Neural cell (in vitro differentiated cells): ENCODE data around the gene WNT7B. TPM values are rescaled to one million over a fixed set of nuclear protein-coding genes. Genes with fewer than 3 reads are reported as not detected.

Experiments
- H2AFZ ChIP-seq: fragments of 200-600, 300-800 bp; sonication (generic), shearing (Covaris generic); 2 replicates; pipeline ENCODE4 v1.6.0; 2014; ENCODE audit warnings: low read depth, mild to moderate bottlenecking, antibody characterized with exemption, low read length, moderate library complexity
- H3F3A ChIP-seq: fragments of 200-600 bp; shearing (Covaris generic); 2 replicates; pipeline ENCODE4 v1.6.1; 2016; ENCODE audit warnings: mild to moderate bottlenecking, moderate library complexity, mixed read lengths, antibody characterized with exemption, low read length; ENCODE audit not compliant: insufficient read depth, poor library complexity, severe bottlenecking
- H3K27ac ChIP-seq: fragments of 200-600, 300-800 bp; sonication (generic), shearing (Covaris generic); 2 replicates; pipeline ENCODE4 v1.5.1; 2014; ENCODE audit warnings: mild to moderate bottlenecking, low read length, moderate library complexity
- H3K27me3 ChIP-seq: fragments of 300-800, 200-600 bp; sonication (generic), shearing (Covaris generic); 2 replicates; pipeline ENCODE4 v1.6.0; 2014; ENCODE audit warnings: mild to moderate bottlenecking, low read depth, low read length, moderate library complexity; ENCODE audit not compliant: insufficient read depth
- H3K36me3 ChIP-seq: fragments of 300-800, 200-600 bp; sonication (generic), shearing (Covaris generic); 2 replicates; pipeline ENCODE4 v1.5.1; 2014; ENCODE audit warnings: mild to moderate bottlenecking, antibody characterized with exemption, low read length, moderate library complexity; ENCODE audit not compliant: insufficient read depth
- H3K4me2 ChIP-seq: fragments of 300-800, 200-600 bp; sonication (generic), shearing (Covaris generic); 2 replicates; pipeline ENCODE4 v1.6.0; 2014; ENCODE audit warnings: mild to moderate bottlenecking, low read length
- H3K4me3 ChIP-seq: fragments of 300-800, 200-600 bp; sonication (generic), shearing (Covaris generic); 2 replicates; pipeline ENCODE4 v1.5.1; 2014; ENCODE audit warnings: mild to moderate bottlenecking, low read length, moderate library complexity
- H3K79me2 ChIP-seq: fragments of 200-600 bp; shearing (Covaris generic); replicated peaks from 2 replicates; pipeline ENCODE4 v1.6.0; 2014; ENCODE audit warnings: mild to moderate bottlenecking, low read length, moderate library complexity; ENCODE audit not compliant: insufficient read depth
- H3K9ac ChIP-seq: fragments of 300-800, 200-600 bp; sonication (generic), shearing (Covaris generic); 2 replicates; pipeline ENCODE4 v1.6.1; 2016; ENCODE audit warnings: mild to moderate bottlenecking, low read length, mixed read lengths
- H3K9me2 ChIP-seq: fragments of 200-600 bp; shearing (Covaris generic); 2 replicates; pipeline ENCODE4 v1.6.1; 2016; ENCODE audit warnings: mild to moderate bottlenecking, low read length, mixed read lengths; ENCODE audit not compliant: insufficient read depth
- H3K9me3 ChIP-seq: fragments of 200-600, 300-800 bp; sonication (generic), shearing (Covaris generic); 2 replicates; pipeline ENCODE4 v1.6.1; 2016; ENCODE audit warnings: mild to moderate bottlenecking, mixed run types, low read length, moderate library complexity, mixed read lengths
- H4K20me1 ChIP-seq: fragments of 200-600 bp; shearing (Covaris generic); 2 replicates; pipeline ENCODE4 v1.6.1; 2016; ENCODE audit warnings: mild to moderate bottlenecking, mixed run types; ENCODE audit not compliant: insufficient read depth
- EP300 ChIP-seq: fragments of 450-650 bp; conservative IDR thresholded peaks from 2 replicates; pipeline ENCODE4 v1.6.1; 2014; ENCODE audit warnings: antibody characterized with exemption, mild to moderate bottlenecking, moderate library complexity; ENCODE audit not compliant: poor library complexity, severe bottlenecking
- EZH2 ChIP-seq: fragments of 200-600, 300-800 bp; shearing (Covaris generic), sonication (generic); IDR thresholded peaks from 2 replicates; pipeline ENCODE4 v1.6.1; 2014; ENCODE audit warnings: antibody characterized with exemption, low read length, borderline replicate concordance, mild to moderate bottlenecking; ENCODE audit not compliant: insufficient read depth, poor library complexity, severe bottlenecking
- MXI1 ChIP-seq: fragments of 450-650 bp; conservative IDR thresholded peaks from 2 replicates; pipeline ENCODE4 v1.6.1; 2014; ENCODE audit warnings: antibody characterized with exemption, mild to moderate bottlenecking; ENCODE audit not compliant: poor library complexity, severe bottlenecking
- POLR2AphosphoS5 ChIP-seq: IDR thresholded peaks from 2 replicates; pipeline ENCODE4 v1.6.1; 2012
- RAD21 ChIP-seq: fragments of 450-650 bp; conservative IDR thresholded peaks from 2 replicates; pipeline ENCODE4 v1.6.1; 2014; ENCODE audit warnings: antibody characterized with exemption, mild to moderate bottlenecking, moderate library complexity
- SMC3 ChIP-seq: fragments of 450-650 bp; conservative IDR thresholded peaks from 2 replicates; pipeline ENCODE4 v1.6.1; 2014; ENCODE audit warnings: antibody characterized with exemption, mild to moderate bottlenecking, moderate library complexity; ENCODE audit not compliant: poor library complexity
- TAF1 ChIP-seq: IDR thresholded peaks from 2 replicates; pipeline ENCODE4 v1.6.1; 2012; ENCODE audit warnings: low read depth
- polyA plus RNA-seq: library from polyadenylated mRNA; depleted of rRNA; stranded (reverse); fragments of >200 nt; gene quantifications from 2 replicates; pipeline ENCODE4 v1.2.3, GENCODE V29; 2014
- TF ChIP-seq, protein P1 (sequence below): IDR thresholded peaks from 2 replicates; pipeline ENCODE4 v1.6.1; 2012; ENCODE audit warnings: borderline replicate concordance
- TF ChIP-seq, protein P2 (sequence below): fragments of 450-650 bp; IDR thresholded peaks from 2 replicates; pipeline ENCODE4 v1.5.1; 2014; ENCODE audit warnings: antibody characterized with exemption, mild to moderate bottlenecking, moderate library complexity; ENCODE audit not compliant: poor library complexity, severe bottlenecking

The WNT7B gene
- polyA plus RNA-seq, 1 donor from 2014 or later: 0.16 TPM

DNA sequence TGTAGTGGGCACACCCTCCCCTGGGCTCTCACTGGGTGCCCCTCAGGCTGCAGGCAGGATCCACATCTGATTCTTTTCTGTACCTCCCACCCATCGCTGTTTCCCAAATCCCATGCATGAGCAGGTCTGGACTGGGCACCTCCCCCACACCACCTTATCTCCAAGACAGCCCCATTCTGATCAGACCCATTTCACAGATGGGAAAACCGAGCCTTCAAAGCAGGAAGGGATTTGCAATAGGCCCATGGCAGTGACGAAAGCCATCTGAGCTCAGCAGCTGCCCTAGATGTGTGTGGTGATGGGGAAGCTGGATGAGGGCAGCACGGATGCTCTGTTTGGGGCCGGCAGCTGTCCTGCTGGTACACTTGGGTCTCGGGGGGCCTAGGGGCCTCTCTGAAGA lies 41.4 kb downstream of the WNT7B start:
- Histone ChIP-seq H3K36me3 (no peaks in the 10 kb centered on the region), H3K9ac (no peak overlapping the region), H3K4me2 (no peak overlapping the region)

DNA sequence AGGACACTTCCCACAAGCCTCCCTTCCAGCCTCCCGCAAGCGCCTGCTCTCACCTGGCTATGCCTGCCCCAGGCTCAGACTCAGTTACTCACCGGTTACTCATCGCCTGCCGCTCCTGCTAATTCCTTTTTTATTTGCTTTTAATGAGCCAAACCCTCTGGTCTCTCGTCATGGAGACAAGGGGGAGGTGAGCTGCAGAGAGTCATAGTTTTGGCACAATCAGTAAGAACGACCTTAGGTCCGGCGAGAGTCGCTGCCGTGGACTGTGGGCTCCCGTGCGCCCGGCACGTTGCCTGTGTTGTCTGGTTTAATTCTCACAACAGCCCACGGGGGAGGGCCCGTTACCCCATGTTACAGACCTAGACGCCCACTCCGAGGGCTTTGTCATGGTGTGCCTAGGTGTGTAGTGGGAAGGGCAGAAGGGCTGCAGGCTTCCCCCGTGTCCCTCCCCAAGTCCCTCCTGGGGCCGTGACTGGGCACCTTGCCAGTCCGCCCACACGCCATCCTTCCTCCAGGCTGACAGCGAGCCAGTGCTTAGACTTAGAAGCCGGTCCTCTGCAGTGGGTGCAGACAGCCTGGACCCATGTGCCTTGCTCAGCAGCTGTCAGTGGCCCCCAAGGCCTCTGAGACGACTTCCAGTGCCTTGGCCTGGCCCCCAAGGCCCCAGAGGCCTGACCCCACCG lies 42.2 kb downstream of the WNT7B start:
- no peaks in the 10 kb centered on the region for H3K79me2 ChIP-seq
- no peak for TF ChIP-seq RAD21
- TF ChIP-seq EP300: no peak
- TF ChIP-seq TAF1: no peak
- TF ChIP-seq, protein P1, sequence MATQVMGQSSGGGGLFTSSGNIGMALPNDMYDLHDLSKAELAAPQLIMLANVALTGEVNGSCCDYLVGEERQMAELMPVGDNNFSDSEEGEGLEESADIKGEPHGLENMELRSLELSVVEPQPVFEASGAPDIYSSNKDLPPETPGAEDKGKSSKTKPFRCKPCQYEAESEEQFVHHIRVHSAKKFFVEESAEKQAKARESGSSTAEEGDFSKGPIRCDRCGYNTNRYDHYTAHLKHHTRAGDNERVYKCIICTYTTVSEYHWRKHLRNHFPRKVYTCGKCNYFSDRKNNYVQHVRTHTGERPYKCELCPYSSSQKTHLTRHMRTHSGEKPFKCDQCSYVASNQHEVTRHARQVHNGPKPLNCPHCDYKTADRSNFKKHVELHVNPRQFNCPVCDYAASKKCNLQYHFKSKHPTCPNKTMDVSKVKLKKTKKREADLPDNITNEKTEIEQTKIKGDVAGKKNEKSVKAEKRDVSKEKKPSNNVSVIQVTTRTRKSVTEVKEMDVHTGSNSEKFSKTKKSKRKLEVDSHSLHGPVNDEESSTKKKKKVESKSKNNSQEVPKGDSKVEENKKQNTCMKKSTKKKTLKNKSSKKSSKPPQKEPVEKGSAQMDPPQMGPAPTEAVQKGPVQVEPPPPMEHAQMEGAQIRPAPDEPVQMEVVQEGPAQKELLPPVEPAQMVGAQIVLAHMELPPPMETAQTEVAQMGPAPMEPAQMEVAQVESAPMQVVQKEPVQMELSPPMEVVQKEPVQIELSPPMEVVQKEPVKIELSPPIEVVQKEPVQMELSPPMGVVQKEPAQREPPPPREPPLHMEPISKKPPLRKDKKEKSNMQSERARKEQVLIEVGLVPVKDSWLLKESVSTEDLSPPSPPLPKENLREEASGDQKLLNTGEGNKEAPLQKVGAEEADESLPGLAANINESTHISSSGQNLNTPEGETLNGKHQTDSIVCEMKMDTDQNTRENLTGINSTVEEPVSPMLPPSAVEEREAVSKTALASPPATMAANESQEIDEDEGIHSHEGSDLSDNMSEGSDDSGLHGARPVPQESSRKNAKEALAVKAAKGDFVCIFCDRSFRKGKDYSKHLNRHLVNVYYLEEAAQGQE: no peak
- TF ChIP-seq MXI1: no peak
- TF ChIP-seq EZH2: no peak
- TF ChIP-seq SMC3: no peak
- TF ChIP-seq POLR2AphosphoS5: no peak
- TF ChIP-seq, protein P2, sequence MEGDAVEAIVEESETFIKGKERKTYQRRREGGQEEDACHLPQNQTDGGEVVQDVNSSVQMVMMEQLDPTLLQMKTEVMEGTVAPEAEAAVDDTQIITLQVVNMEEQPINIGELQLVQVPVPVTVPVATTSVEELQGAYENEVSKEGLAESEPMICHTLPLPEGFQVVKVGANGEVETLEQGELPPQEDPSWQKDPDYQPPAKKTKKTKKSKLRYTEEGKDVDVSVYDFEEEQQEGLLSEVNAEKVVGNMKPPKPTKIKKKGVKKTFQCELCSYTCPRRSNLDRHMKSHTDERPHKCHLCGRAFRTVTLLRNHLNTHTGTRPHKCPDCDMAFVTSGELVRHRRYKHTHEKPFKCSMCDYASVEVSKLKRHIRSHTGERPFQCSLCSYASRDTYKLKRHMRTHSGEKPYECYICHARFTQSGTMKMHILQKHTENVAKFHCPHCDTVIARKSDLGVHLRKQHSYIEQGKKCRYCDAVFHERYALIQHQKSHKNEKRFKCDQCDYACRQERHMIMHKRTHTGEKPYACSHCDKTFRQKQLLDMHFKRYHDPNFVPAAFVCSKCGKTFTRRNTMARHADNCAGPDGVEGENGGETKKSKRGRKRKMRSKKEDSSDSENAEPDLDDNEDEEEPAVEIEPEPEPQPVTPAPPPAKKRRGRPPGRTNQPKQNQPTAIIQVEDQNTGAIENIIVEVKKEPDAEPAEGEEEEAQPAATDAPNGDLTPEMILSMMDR: no peak
- no peak overlapping the region for H3K4me3 ChIP-seq
- no peak overlapping the region for H3K9ac ChIP-seq
- no peaks in the 10 kb centered on the region for H4K20me1 ChIP-seq
- no peak overlapping the region for H3K27ac ChIP-seq
- H3K36me3 ChIP-seq: no peaks in the 10 kb centered on the region
- no peaks in the 10 kb centered on the region for H3F3A ChIP-seq
- H3K9me2 ChIP-seq: no peaks in the 10 kb centered on the region
- no peaks in the 10 kb centered on the region for H3K27me3 ChIP-seq
- no peak overlapping the region for H2AFZ ChIP-seq
- H3K4me2 ChIP-seq: no peak overlapping the region
- no peaks in the 10 kb centered on the region for H3K9me3 ChIP-seq

More for the DNA sequence above, 41.4 kb downstream of the WNT7B start:
- Histone ChIP-seq H3K4me3 (no peak overlapping the region), H2AFZ (no peak overlapping the region), H3F3A (no peaks in the 10 kb centered on the region), H3K79me2 (no peaks in the 10 kb centered on the region), H3K27me3 (no peaks in the 10 kb centered on the region), H3K27ac (no peak overlapping the region), H4K20me1 (no peaks in the 10 kb centered on the region), H3K9me3 (no peaks in the 10 kb centered on the region), H3K9me2 (no peaks in the 10 kb centered on the region)
- TF ChIP-seq RAD21 (no peak), EZH2 (no peak), SMC3 (no peak), MXI1 (no peak), EP300 (no peak), POLR2AphosphoS5 (no peak), TAF1 (no peak)
- TF ChIP-seq, protein P2: no peak
- TF ChIP-seq, protein P1: no peak
